ENCODE results near the gene STIP1.

Gene STIP1

DNA sequence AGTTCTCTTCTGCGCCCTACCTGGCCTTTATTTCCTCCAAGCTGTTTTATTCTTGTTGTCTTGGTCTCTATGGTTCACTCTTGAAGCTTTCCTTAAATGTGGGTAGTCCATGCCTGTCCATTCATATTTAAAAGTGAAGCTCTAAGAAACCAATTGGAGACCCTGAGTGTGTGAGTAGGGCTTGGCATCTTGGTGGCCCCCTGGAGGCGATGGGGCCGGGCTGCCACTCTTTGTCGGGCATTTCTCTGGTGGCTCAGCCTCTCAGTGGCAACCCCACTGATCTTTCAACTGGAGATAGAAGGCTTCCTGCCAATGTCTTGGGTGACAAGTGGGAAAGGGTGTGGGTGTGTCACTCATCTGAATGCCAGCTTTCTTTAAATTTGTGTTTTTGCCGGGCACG lies 30.9 kb downstream of the STIP1 start:
- TF ChIP-seq, protein P1, sequence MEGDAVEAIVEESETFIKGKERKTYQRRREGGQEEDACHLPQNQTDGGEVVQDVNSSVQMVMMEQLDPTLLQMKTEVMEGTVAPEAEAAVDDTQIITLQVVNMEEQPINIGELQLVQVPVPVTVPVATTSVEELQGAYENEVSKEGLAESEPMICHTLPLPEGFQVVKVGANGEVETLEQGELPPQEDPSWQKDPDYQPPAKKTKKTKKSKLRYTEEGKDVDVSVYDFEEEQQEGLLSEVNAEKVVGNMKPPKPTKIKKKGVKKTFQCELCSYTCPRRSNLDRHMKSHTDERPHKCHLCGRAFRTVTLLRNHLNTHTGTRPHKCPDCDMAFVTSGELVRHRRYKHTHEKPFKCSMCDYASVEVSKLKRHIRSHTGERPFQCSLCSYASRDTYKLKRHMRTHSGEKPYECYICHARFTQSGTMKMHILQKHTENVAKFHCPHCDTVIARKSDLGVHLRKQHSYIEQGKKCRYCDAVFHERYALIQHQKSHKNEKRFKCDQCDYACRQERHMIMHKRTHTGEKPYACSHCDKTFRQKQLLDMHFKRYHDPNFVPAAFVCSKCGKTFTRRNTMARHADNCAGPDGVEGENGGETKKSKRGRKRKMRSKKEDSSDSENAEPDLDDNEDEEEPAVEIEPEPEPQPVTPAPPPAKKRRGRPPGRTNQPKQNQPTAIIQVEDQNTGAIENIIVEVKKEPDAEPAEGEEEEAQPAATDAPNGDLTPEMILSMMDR (conservative IDR thresholded peaks at IDR 0.05; ENCODE audit: control insufficient read depth, insufficient read depth, low read depth, low read length), result no peak
- DNase-seq (ENCODE audit: low read depth), result no peak
- no peak overlapping the region for H3K4me3 ChIP-seq (ENCODE audit: control insufficient read depth, low read depth, low read length)

GRCh38 chr11:64218628-64219353 lies 32.8 kb downstream of the STIP1 start:
- H3K4me3 ChIP-seq (ENCODE audit: control insufficient read depth, low read depth, low read length), result no peak overlapping the region
- TF ChIP-seq, protein P1 (conservative IDR thresholded peaks at IDR 0.05; ENCODE audit: control insufficient read depth, insufficient read depth, low read depth, low read length), result no peak
- DNase-seq (ENCODE audit: low read depth), result no peak

DNA sequence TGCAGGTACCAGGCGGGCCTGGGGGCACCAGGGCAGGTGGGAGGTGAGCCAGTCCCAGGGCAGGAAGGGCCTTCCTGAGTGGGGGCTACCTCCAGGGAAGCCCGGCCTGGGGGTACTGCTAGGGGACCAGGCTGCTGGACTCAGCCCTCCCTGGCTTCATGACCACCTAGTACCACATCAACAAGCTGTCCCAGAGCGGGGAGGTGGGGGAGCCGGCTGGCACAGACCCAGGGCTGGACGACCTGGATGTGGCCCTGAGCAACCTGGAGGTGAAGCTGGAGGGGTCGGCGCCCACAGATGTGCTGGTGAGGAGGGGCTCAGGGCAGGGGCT lies 33.3 kb downstream of the STIP1 start:
- DNase-seq (ENCODE audit: low read depth), result no peak
- TF ChIP-seq, protein P1 (conservative IDR thresholded peaks at IDR 0.05; ENCODE audit: control insufficient read depth, insufficient read depth, low read depth, low read length), result no peak
- H3K4me3 ChIP-seq (ENCODE audit: control insufficient read depth, low read depth, low read length), result no peak overlapping the region

DNA sequence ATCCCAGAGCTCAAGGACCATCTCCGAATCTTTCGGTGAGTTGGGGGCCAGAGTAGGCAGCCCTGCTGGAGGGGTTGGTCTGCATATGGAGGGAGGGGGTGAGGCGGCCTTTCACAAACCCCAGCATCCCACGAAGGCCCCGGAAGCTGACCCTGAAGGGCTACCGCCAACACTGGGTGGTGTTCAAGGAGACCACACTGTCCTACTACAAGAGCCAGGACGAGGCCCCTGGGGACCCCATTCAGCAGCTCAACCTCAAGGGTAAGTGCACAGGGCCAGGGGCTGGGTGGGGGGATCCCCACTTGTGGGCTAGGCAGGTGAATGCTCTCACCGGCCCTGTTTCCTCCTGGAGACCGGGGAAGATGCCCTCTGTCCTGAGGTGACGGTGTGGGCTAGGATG lies 33.8 kb downstream of the STIP1 start:
- no peak for DNase-seq (ENCODE audit: low read depth)
- TF ChIP-seq, protein P1 (conservative IDR thresholded peaks at IDR 0.05; ENCODE audit: control insufficient read depth, insufficient read depth, low read depth, low read length), result no peak
- H3K4me3 ChIP-seq (ENCODE audit: control insufficient read depth, low read depth, low read length), result no peak overlapping the region

- H3K4me3 ChIP-seq (ENCODE audit: control insufficient read depth, low read depth, low read length), result no peak overlapping the region
- no peak for DNase-seq (ENCODE audit: low read depth)
- TF ChIP-seq, protein P1 (conservative IDR thresholded peaks at IDR 0.05; ENCODE audit: control insufficient read depth, insufficient read depth, low read depth, low read length), result no peak
Observed at GRCh38 chr11:64220271-64220670, 34.3 kb downstream of the STIP1 start.

DNA sequence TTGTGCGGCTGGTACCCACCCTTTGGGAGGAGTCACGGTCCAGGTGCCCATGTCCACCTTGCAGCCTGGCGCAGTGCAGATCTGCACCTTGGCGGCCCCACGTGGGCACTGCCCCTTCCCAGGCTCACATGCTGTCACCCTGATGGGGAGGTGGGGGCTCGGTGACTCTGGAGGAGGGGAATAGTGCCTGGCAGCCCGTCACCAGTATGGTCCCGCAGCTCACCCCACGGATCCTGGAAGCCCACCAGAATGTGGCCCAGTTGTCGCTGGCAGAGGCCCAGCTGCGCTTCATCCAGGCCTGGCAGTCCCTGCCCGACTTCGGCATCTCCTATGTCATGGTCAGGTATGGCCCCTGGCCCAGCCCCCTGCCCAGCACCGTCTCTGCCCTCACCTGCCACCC lies 34.8 kb downstream of the STIP1 start:
- DNase-seq (ENCODE audit: low read depth), result no peak
- TF ChIP-seq, protein P1 (conservative IDR thresholded peaks at IDR 0.05; ENCODE audit: control insufficient read depth, insufficient read depth, low read depth, low read length), result no peak
- H3K4me3 ChIP-seq (ENCODE audit: control insufficient read depth, low read depth, low read length), result no peak overlapping the region

GRCh38 chr11:64222651-64223000 lies 36.7 kb downstream of the STIP1 start:
- TF ChIP-seq, protein P1 (conservative IDR thresholded peaks at IDR 0.05; ENCODE audit: control insufficient read depth, insufficient read depth, low read depth, low read length), result no peak
- DNase-seq (ENCODE audit: low read depth), result no peak
- H3K4me3 ChIP-seq (ENCODE audit: control insufficient read depth, low read depth, low read length), result no peak overlapping the region
